ENCODE results near the gene RAD9A. TPM values are rescaled to one million over a fixed set of nuclear protein-coding genes. Genes with fewer than 3 reads are reported as not detected.

Gene RAD9A
- total RNA-seq, 1 experiment from 2014 or later = 7.3 TPM

DNA sequence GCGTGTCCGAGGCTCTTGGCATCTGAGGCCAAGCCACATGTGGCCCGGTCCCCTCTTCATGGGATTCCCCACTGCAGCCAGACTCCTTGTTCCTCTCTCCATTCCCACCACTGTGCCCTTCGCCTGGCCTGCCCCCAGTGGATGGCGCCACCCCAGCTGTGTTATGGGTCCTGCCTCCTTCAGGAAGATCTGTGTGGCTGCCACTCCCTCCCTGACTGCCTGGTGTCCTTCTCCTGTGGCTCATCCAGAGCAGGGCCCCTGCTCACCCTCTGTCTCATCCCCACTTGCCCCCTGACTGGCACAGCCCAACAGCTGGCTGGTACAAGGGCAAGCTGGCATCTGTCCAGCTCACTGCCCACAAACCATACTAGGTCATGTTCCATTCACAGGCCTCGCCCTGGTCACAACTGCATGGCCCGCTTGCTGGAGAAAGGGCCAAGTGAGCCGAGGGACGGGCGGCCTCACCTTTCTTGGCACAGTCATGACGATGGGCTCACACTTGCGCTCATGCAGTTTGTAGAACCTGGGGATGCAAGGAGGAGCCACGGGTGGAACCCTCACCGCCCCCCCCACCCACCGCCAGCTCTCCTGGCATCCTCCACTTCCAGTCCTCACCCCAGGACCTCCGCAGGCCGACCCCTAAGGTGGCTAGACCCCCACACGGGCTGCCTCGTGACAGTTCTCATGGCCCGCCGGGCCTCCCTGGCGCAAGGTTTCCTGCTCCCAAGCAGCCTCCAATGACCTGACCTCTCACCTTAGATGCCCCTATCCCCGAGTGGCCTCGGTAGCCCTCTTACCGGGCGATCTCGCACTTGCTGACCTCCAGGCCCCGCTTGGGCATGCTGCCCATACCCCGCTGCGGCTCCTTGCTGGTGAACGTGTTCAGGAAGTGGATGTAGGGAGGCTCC lies 47.8 kb downstream of the RAD9A start:
- peak; percentile 39 for DNase-seq (ENCODE audit: low spot score)

DNA sequence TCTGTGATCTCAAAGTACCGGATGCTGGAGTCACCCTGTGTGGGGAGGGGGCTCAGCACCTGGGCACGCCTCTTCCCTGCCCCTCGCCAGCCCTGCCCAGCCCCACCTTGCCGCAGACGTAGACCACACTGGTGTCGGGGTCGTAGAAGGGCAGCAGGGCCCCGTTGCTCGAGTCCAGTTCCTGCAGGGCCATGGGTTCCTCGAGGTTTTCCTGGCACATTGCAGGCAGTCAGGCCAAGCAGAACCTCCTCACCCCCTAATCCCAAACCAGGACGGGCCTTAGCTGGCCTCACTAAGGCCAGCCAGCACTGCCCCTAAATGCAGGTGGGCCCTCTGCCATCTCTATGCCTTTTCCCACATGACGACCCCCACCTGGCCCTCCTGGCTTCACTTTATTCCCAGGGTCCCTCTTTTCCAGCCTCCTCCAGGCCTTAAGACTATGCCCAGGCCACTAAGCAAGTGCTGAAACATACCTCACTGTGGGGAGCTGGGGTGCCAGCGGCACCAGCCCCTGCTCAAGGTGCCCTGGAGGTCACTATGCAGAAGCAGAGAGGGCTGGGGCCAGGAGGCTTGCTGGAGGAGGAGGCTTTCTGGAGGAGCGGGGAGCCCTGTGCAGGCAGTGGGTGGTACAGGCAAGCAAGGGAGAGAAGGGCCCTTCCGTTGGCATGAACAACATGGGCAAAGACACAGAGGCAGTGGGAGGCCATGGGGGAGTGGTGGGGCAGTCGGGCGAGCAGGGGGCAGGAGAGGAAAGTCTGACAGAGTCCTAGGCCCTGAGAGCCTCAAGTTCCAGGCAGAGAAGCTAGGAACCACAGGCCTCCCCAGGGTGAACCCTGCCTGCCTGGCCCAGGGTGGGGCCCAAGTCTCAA lies 48.7 kb downstream of the RAD9A start:
- no peak for DNase-seq (ENCODE audit: low spot score)

DNA sequence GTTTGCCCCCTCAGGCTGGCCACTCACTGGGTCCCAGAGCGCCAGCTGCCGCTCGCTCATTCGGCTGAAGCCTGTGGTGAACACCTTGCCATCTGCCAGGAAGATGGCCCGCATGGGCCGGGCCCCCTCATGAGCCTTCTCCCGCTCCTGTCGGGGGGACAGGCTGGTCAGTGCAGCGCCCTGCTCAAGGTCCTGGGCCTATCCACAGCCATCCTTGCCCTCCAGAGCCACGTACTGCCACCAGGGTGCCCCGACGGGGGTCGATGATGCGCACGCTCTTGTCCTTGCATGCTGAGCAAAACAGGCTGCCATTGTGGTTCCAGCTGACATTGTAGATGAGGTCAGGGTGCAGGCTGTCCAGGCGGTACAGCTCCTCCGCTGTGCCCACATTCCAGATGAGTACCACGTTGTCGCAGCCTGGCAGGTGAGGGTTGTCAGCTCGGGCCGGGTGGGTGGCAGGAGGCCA lies 49.3 kb downstream of the RAD9A start:
- no peak for DNase-seq (ENCODE audit: low spot score)

DNA sequence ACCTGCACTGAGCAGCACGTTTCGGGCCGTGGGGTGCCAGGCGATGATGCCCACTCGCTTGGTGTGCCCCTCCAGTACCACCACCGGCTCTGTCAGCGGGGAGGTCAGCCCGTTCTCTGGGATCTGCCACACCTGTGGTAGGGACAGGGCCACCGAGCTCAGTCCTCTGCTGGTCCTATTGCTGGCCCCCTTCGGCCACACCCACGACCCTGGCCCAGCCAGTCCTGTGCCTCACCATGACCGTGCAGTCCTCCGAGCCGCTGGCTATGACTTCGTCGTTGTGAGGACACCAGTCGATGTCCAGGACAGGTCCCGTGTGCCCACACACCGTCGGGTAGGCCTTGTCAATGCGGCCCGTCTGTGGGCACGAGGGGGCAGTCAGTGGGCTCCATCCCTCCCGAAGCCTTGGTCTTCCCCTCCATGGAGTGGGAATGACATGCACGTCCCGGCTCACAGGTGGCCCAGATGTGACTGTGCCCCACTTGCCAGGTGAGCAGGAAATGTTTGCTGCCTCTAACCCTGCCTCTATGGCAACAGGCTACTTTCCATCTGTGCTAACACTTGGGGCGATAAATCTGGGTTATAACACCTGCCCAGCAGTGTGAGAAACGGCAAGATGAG lies 50.1 kb downstream of the RAD9A start:
- DNase-seq (ENCODE audit: low spot score) = no peak

DNA sequence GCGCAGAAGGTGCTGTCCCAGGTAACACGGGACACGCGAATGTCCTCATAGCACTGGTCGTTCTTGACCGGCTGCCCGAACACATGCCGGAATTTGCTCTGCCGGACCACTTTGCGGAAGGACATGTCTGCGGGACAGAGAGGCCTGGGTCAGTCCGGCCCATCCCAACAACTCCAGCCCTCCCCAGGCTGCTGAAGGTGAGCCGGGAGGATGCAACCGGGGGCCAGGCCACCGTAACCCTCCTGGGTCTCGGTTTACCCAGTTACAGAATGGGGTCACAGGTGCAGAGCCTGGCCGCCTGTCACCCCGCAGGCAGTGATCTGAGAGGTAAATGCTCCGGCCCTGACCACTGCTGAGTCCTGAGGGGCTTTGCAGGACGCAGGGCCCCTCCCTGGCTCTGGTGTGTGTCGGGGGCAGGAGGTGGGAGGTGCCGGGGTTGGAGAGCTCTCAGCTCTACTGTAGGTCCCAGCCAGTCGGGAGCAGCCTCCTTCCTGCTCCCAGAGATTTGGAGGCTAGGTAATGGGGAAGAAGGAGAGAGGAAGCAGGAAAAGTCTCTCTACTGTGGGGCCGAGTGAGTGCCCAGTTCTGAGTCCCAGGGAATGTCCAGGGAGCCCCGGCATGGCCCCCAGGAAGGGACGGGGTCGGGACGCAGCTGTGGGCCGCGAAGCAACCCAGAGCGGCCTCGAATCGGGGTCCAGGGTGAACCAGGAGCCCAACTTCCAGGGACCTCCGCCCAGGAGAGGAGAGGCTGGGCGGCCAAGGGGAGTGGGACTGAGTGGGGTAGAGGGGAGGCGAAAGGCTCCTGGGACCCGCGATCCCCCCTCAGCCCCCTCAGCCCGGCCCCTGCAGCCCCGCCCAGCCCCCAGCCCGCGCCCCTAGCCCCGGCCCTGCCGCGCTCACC lies 51.0 kb downstream of the RAD9A start:
- no peak for DNase-seq (ENCODE audit: low spot score)

DNA sequence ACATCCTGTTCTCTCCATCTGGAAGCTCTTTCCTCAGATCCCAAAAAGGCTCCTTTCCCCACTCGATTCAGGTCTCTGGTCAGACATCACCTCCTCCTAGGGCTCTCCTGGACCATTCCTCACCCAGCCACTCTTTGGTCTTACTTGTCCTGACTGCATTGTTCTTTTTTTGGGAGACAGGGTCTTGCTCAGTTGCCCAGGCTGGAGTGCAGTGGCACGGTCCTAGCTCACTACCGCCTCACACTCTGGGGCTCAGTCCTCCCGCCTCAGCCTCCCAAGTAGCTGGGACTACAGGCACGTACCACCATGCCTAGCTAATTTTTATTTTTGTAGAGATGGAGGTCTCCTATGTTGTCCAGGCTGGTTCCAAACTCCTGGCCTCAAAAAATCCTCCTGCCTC lies 53.7 kb downstream of the RAD9A start:
- no peak for DNase-seq (ENCODE audit: low spot score)

Other genes starting within 250 kb of the RAD9A start
- 15.2 and 16.3 TPM in 2 replicates for gene GRK2, start 125.5 kb upstream of the RAD9A start, total RNA-seq (2014; rRNA removed; shearing (Covaris generic))
- 5.6 and 6.1 TPM in 2 replicates for gene ANKRD13D, start 102.7 kb upstream of the RAD9A start, total RNA-seq (2014; rRNA removed; shearing (Covaris generic))
- gene SSH3, start 88.5 kb upstream of the RAD9A start, total RNA-seq (2014; rRNA removed; shearing (Covaris generic)) = 6.5 and 8.5 TPM in 2 replicates
- gene POLD4, start 38.4 kb upstream of the RAD9A start, total RNA-seq (2014; rRNA removed; shearing (Covaris generic)) = 71.6 and 77.4 TPM in 2 replicates
- 7.0 and 8.3 TPM in 2 replicates for gene CLCF1, start 18.4 kb upstream of the RAD9A start, total RNA-seq (2014; rRNA removed; shearing (Covaris generic))
- 212 and 231 TPM in 2 replicates for gene PPP1CA, start 9.9 kb downstream of the RAD9A start, total RNA-seq (2014; rRNA removed; shearing (Covaris generic))
- not detected in 2 replicates for gene TBC1D10C, start 12.1 kb downstream of the RAD9A start, total RNA-seq (2014; rRNA removed; shearing (Covaris generic))
- not detected in 2 replicates for gene CARNS1, start 23.7 kb downstream of the RAD9A start, total RNA-seq (2014; rRNA removed; shearing (Covaris generic))
- 38.1 and 51.3 TPM in 2 replicates for gene RPS6KB2, start 36.5 kb downstream of the RAD9A start, total RNA-seq (2014; rRNA removed; shearing (Covaris generic))
- gene PTPRCAP, start 45.7 kb downstream of the RAD9A start, total RNA-seq (2014; rRNA removed; shearing (Covaris generic)) = 0.41 and 4.0 TPM in 2 replicates
- gene CORO1B, start 51.5 kb downstream of the RAD9A start, total RNA-seq (2014; rRNA removed; shearing (Covaris generic)) = 96.0 and 111 TPM in 2 replicates
- not detected in 2 replicates for gene GPR152, start 60.7 kb downstream of the RAD9A start, total RNA-seq (2014; rRNA removed; shearing (Covaris generic))
- 0.39 TPM in 1 of 2 replicates, not detected in the other for gene CABP4, start 63.4 kb downstream of the RAD9A start, total RNA-seq (2014; rRNA removed; shearing (Covaris generic))
- gene TMEM134, start 77.3 kb downstream of the RAD9A start, total RNA-seq (2014; rRNA removed; shearing (Covaris generic)) = 17.3 and 38.6 TPM in 2 replicates
- gene AIP, start 91.0 kb downstream of the RAD9A start, total RNA-seq (2014; rRNA removed; shearing (Covaris generic)) = 69.9 and 83.0 TPM in 2 replicates
- gene PITPNM1, start 113.4 kb downstream of the RAD9A start, total RNA-seq (2014; rRNA removed; shearing (Covaris generic)) = 13.7 and 16.6 TPM in 2 replicates
- gene CDK2AP2, start 116.2 kb downstream of the RAD9A start, total RNA-seq (2014; rRNA removed; shearing (Covaris generic)) = 28.3 and 32.3 TPM in 2 replicates
- not detected in 2 replicates for gene CABP2, start 131.5 kb downstream of the RAD9A start, total RNA-seq (2014; rRNA removed; shearing (Covaris generic))
- gene GSTP1, start 191.8 kb downstream of the RAD9A start, total RNA-seq (2014; rRNA removed; shearing (Covaris generic)) = 2,091 and 2,096 TPM in 2 replicates
- 128 and 143 TPM in 2 replicates for gene NDUFV1, start 214.9 kb downstream of the RAD9A start, total RNA-seq (2014; rRNA removed; shearing (Covaris generic))
- 12.4 and 15.7 TPM in 2 replicates for gene NUDT8, start 238.0 kb downstream of the RAD9A start, total RNA-seq (2014; rRNA removed; shearing (Covaris generic))
- gene TBX10, start 247.8 kb downstream of the RAD9A start, total RNA-seq (2014; rRNA removed; shearing (Covaris generic)) = not detected in 2 replicates

Data from H4 (cell line).